ENCODE results near the gene TRIM9.

TRIM9 gene

GRCh38 chr14:51019089-51019488 lies 75.8 kb downstream of the TRIM9 start:
- H3K36me3 Mint-ChIP-seq (ENCODE audit: low read depth), result no peaks in the 10 kb centered on the region
- no peak overlapping the region for H3K27ac Mint-ChIP-seq
- H3K4me1 Mint-ChIP-seq (ENCODE audit: low read depth), result no peaks in the 10 kb centered on the region
- no peaks in the 10 kb centered on the region for H3K9me3 Mint-ChIP-seq
- DNase-seq (ENCODE audit: low spot score), result no peak
- no peaks in the 10 kb centered on the region for H3K27me3 Mint-ChIP-seq (ENCODE audit: low read depth)
- H3K4me3 Mint-ChIP-seq, result no peak overlapping the region

DNA sequence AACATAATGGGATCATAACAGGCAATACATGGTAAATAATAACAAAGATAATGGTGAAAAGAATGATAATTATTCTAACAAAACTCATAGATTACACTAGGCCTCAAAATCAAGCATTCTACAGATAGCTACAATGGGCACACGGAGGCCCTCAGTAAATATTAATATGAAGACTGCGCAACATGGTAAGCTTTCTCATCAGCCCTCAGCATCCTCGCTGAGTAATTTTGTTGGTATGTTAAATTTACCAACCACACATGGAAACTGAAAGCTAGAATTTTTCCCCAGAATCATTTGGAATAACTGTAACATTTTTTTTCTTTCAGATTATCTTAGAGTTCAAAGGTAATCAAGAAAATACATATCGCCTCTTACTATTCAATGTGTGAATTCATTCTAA lies 76.4 kb downstream of the TRIM9 start:
- Mint-ChIP-seq H3K27me3 (ENCODE audit: low read depth) (no peaks in the 10 kb centered on the region), H3K9me3 (no peaks in the 10 kb centered on the region), H3K4me3 (no peak overlapping the region), H3K4me1 (ENCODE audit: low read depth) (no peaks in the 10 kb centered on the region), H3K27ac (no peak overlapping the region), H3K36me3 (ENCODE audit: low read depth) (no peaks in the 10 kb centered on the region)
- no peak for DNase-seq (ENCODE audit: low spot score)

DNA sequence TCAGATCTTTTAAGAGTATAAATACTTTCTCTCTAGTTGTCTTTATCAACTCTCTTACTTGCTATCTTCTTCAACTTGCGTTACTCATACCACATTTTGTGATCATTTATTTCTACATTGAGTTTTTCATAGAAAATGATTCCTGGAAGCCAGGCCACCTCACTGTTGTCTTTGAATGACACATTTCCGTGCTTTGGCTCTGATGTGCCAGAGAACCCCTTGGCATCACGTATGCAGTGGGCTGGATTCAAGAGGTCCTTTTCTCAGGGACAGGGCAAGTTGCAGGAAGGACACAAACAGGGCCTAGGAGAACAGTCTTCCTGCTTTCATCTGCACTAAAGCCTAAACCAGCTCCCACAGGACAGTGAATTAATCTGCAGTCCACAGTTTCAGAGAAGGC lies 80.3 kb downstream of the TRIM9 start:
- Mint-ChIP-seq H3K27me3 (ENCODE audit: low read depth) (peaks cover 2% of the 10 kb centered on the region), H3K36me3 (ENCODE audit: low read depth) (no peaks in the 10 kb centered on the region), H3K27ac (no peak overlapping the region), H3K4me3 (no peak overlapping the region), H3K9me3 (no peaks in the 10 kb centered on the region), H3K4me1 (ENCODE audit: low read depth) (no peaks in the 10 kb centered on the region)
- no peak for DNase-seq (ENCODE audit: low spot score)

GRCh38 chr14:51014086-51014485 lies 80.8 kb downstream of the TRIM9 start:
- Mint-ChIP-seq H3K27me3 (ENCODE audit: low read depth) (peaks cover 2% of the 10 kb centered on the region), H3K36me3 (ENCODE audit: low read depth) (no peaks in the 10 kb centered on the region), H3K27ac (no peak overlapping the region), H3K4me3 (no peak overlapping the region), H3K4me1 (ENCODE audit: low read depth) (no peaks in the 10 kb centered on the region), H3K9me3 (no peaks in the 10 kb centered on the region)
- DNase-seq (ENCODE audit: low spot score), result no peak

DNA sequence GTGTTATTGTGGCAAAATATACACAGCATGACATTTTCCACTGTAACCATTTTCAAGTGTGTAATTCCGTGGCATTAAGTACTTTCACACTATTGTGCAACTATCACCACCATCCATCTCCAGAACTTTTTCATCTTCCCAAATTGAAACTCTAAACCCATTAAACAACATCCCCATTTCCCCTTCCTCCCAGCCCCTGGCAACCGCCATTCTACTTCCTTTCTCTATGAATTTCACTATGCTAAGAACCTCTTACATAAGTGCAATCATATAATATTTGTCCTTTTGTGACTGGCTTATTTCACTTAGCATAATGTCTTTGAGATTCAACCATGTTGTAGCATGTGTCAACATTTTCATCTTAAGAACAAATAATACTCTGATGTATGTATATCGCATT lies 82.8 kb downstream of the TRIM9 start:
- no peak for DNase-seq (ENCODE audit: low spot score)
- Mint-ChIP-seq H3K27ac (no peak overlapping the region), H3K27me3 (ENCODE audit: low read depth) (peaks cover 2% of the 10 kb centered on the region), H3K4me1 (ENCODE audit: low read depth) (no peaks in the 10 kb centered on the region), H3K9me3 (no peaks in the 10 kb centered on the region), H3K4me3 (no peak overlapping the region), H3K36me3 (ENCODE audit: low read depth) (no peaks in the 10 kb centered on the region)

- Mint-ChIP-seq H3K4me1 (ENCODE audit: low read depth) (no peaks in the 10 kb centered on the region), H3K27me3 (ENCODE audit: low read depth) (peaks cover 4% of the 10 kb centered on the region), H3K36me3 (ENCODE audit: low read depth) (no peaks in the 10 kb centered on the region), H3K9me3 (no peaks in the 10 kb centered on the region), H3K4me3 (no peak overlapping the region), H3K27ac (no peak overlapping the region)
- DNase-seq (ENCODE audit: low spot score), result no peak
Observed at GRCh38 chr14:51008446-51008845, 86.5 kb downstream of the TRIM9 start.

DNA sequence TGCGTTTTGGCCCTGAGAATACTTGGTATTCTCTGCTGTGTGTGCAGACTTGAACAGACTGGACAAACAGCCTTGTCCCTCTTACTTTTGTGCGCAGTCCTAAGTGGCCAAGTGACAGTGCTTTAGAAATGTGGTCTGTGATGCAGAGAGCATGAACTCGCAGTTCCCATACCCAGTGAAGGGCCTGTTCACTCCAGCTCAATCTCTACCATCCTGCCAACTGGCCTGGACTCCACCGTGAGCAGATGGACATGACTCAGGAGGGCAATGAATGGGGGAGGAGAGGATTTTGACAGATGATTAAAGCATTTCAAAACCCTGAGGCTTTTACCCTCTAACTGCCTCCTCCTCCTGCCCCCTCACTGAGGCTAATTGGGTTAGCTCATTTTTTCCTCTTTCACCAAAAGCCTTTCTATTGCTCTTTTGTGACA lies 88.1 kb downstream of the TRIM9 start:
- no peaks in the 10 kb centered on the region for H3K4me1 Mint-ChIP-seq (ENCODE audit: low read depth)
- no peak for DNase-seq (ENCODE audit: low spot score)
- H3K27me3 Mint-ChIP-seq (ENCODE audit: low read depth), result peaks cover 5% of the 10 kb centered on the region
- no peaks in the 10 kb centered on the region for H3K9me3 Mint-ChIP-seq
- H3K27ac Mint-ChIP-seq, result no peak overlapping the region
- H3K4me3 Mint-ChIP-seq, result no peak overlapping the region
- H3K36me3 Mint-ChIP-seq (ENCODE audit: low read depth), result no peaks in the 10 kb centered on the region

DNA sequence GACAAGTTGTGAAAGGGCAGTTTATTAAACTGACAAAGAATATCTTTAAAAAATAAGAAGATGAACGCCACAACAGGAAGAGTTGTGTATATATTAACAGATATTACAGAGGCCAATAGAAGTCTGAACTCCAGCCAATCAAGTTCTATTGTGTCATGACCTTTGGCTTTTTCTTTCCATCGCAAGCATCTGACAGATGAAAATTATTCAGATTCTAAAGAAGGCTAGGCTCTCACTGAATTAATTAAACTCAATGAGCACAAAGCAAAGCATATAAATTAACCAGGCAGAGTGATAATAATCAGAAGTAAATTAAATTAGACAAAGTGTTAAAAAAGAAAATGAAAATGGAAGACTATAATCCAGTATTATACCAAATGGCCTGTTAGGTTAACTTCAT lies 88.6 kb downstream of the TRIM9 start:
- H3K4me1 Mint-ChIP-seq (ENCODE audit: low read depth), result no peaks in the 10 kb centered on the region
- H3K27me3 Mint-ChIP-seq (ENCODE audit: low read depth), result peaks cover 5% of the 10 kb centered on the region
- DNase-seq (ENCODE audit: low spot score), result no peak
- H3K4me3 Mint-ChIP-seq, result no peak overlapping the region
- H3K27ac Mint-ChIP-seq, result no peak overlapping the region
- H3K9me3 Mint-ChIP-seq, result no peaks in the 10 kb centered on the region
- no peaks in the 10 kb centered on the region for H3K36me3 Mint-ChIP-seq (ENCODE audit: low read depth)

DNA sequence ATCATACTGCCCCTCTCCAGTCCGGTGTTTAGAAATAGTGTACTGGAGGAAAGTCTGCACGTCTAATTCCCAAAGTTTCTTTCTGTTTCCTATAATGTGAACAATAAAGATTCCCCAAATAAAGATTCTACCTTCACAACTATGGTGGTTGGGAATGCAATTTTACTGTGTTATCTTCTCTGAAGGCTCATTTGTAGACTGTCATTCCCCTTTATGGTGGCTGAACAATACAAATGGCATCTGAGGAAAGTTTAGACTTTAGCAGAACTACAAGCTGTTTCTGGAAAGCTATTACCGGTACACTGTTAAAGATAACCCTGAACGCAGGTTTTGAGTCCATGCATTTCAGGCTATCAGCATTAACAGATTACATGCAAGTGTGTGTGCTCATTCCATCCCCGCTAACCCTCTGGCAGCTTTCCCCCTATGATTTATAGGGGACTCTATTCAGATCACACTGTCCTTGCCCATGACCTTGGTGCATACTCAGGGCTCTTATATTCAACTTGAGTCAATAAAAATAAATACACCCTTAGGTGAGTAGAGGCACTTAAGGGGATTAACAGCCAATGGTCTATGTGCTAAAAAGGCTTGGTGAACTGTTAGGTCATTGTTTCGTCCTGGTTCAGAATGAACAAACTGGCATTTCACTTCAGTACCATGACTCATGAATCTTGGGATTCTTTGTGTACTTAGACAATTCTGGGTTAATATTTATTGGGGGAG lies 89.9 kb downstream of the TRIM9 start:
- H3K4me1 Mint-ChIP-seq (ENCODE audit: low read depth), result no peaks in the 10 kb centered on the region
- H3K27ac Mint-ChIP-seq, result no peak overlapping the region
- no peak for DNase-seq (ENCODE audit: low spot score)
- H3K9me3 Mint-ChIP-seq, result no peaks in the 10 kb centered on the region
- no peaks in the 10 kb centered on the region for H3K36me3 Mint-ChIP-seq (ENCODE audit: low read depth)
- H3K4me3 Mint-ChIP-seq, result no peak overlapping the region
- H3K27me3 Mint-ChIP-seq (ENCODE audit: low read depth), result peaks cover 5% of the 10 kb centered on the region

DNA sequence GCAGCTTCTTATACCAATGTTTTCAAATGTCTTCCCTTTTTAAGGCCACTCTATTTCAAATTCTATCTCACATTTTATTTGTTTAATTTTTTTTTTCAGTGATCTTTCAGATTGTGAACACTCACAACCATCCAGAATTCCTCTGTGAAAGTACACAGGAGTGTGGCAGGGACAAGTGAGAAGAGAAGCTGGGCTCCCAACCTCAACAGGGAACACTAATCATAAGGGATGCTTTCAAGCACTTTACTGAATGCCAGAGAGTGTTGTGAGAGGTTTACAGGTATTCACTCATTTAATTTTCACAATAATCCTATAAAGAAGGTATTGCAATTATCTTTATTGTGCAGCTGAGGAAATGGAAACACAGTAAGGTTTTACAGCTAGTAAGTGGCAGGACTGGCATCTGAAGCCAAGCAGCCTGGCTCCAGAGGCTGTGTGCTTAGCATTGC lies 90.5 kb downstream of the TRIM9 start:
- Mint-ChIP-seq H3K4me1 (ENCODE audit: low read depth) (no peaks in the 10 kb centered on the region), H3K27ac (no peak overlapping the region), H3K36me3 (ENCODE audit: low read depth) (no peaks in the 10 kb centered on the region), H3K4me3 (no peak overlapping the region), H3K27me3 (ENCODE audit: low read depth) (peaks cover 5% of the 10 kb centered on the region), H3K9me3 (no peaks in the 10 kb centered on the region)
- DNase-seq (ENCODE audit: low spot score), result no peak

- no peaks in the 10 kb centered on the region for H3K4me1 Mint-ChIP-seq (ENCODE audit: low read depth)
- H3K4me3 Mint-ChIP-seq, result no peak overlapping the region
- H3K27ac Mint-ChIP-seq, result no peak overlapping the region
- H3K27me3 Mint-ChIP-seq (ENCODE audit: low read depth), result peaks cover 5% of the 10 kb centered on the region
- no peaks in the 10 kb centered on the region for H3K9me3 Mint-ChIP-seq
- no peaks in the 10 kb centered on the region for H3K36me3 Mint-ChIP-seq (ENCODE audit: low read depth)
- DNase-seq (ENCODE audit: low spot score), result no peak
Observed at GRCh38 chr14:51002406-51002999, 92.4 kb downstream of the TRIM9 start.

DNA sequence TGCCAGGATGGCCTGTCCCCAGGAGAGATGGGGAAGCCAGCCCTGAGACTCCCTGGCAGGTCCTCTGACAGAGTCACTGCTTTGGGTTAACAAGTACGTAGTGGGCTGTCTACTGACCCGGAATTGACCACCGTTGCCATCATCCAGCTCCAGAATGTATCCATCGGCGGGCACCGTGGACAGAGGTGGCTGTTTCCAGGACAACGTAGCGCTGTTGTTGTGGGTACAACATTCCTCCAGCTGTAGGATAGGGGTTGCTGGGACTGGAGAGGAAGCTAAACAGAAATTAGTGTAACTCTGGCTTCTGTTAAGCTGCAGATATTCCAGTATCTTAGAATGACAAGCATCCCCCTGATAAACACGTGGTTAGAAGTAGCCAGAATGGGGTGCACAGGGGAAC lies 94.3 kb downstream of the TRIM9 start:
- Mint-ChIP-seq H3K4me1 (ENCODE audit: low read depth) (no peaks in the 10 kb centered on the region), H3K9me3 (no peaks in the 10 kb centered on the region), H3K36me3 (ENCODE audit: low read depth) (no peaks in the 10 kb centered on the region), H3K4me3 (no peak overlapping the region), H3K27me3 (ENCODE audit: low read depth) (peaks cover 5% of the 10 kb centered on the region), H3K27ac (no peak overlapping the region)
- DNase-seq (ENCODE audit: low spot score), result no peak

- Mint-ChIP-seq H3K4me1 (ENCODE audit: low read depth) (no peaks in the 10 kb centered on the region), H3K27me3 (ENCODE audit: low read depth) (peaks cover 7% of the 10 kb centered on the region), H3K27ac (no peak overlapping the region), H3K4me3 (no peak overlapping the region), H3K36me3 (ENCODE audit: low read depth) (no peaks in the 10 kb centered on the region), H3K9me3 (no peaks in the 10 kb centered on the region)
- no peak for DNase-seq (ENCODE audit: low spot score)
Observed at GRCh38 chr14:50999726-51000125, 95.2 kb downstream of the TRIM9 start.

DNA sequence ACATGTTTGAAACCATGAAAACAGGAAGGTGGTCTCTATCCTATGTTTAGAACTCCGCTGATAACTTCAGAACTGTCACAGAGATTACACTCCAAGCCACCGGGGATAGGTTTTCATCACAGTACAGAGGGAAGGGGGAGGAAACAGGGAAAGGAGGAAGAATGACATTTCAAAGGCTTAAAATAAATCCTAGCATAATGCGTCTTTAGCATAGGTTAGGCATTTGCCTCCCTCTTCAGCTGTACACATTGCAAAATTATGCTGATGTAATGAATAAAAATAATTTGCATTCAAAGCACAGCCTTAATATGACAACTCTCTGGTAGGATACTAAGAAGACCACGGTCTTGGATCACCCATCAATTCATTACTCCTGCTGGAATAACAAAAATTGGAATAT lies 96.3 kb downstream of the TRIM9 start:
- Mint-ChIP-seq H3K27ac (no peak overlapping the region), H3K36me3 (ENCODE audit: low read depth) (no peaks in the 10 kb centered on the region), H3K4me1 (ENCODE audit: low read depth) (no peaks in the 10 kb centered on the region), H3K4me3 (no peak overlapping the region), H3K9me3 (no peaks in the 10 kb centered on the region), H3K27me3 (ENCODE audit: low read depth) (peaks cover 7% of the 10 kb centered on the region)
- DNase-seq (ENCODE audit: low spot score), result no peak

DNA sequence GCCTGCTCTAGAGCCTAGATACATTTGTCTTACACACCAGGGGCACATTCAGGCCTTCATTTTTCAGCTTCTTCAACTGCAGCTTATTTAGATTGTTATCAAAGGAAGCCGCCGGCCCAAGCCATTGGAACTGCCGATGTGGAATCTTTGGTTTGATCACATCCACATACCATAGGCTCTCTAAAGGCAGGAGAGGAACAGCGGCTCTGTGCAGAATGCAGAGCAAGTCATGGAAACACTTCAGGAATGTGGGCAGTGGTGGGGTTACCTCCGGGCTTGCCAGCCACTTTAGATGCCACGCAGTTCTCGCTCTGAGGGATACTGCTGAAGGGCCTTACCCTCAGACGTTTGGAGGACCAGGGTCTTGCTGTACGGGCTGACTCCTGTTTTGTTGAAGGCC lies 97.2 kb downstream of the TRIM9 start:
- no peaks in the 10 kb centered on the region for H3K4me1 Mint-ChIP-seq (ENCODE audit: low read depth)
- no peaks in the 10 kb centered on the region for H3K36me3 Mint-ChIP-seq (ENCODE audit: low read depth)
- H3K27me3 Mint-ChIP-seq (ENCODE audit: low read depth), result peaks cover 2% of the 10 kb centered on the region
- DNase-seq (ENCODE audit: low spot score), result no peak
- no peak overlapping the region for H3K4me3 Mint-ChIP-seq
- H3K9me3 Mint-ChIP-seq, result no peaks in the 10 kb centered on the region
- no peak overlapping the region for H3K27ac Mint-ChIP-seq

All from T-helper 2 cell treated with Interferon-gamma antibody and Interleukin-4, amounts not matched to agents 5 μg/mL and 100 μg/mL, for 36 hours (primary cell).